Sigmoid colon (tissue), 4 donors: ENCODE measurements around the gene MAST2.

Experiments used
- CTCF ChIP-seq, 4 experiments: fragments of 450-650 bp in 3 of 4; fragments of 200-600 bp in 1 of 4; IDR thresholded peaks; one replicate each; pipeline ENCODE4 v1.5.1; 2016 to 2019; ENCODE audit warnings: antibody characterized with exemption in 4 of 4, mild to moderate bottlenecking in 3 of 4, moderate library complexity in 2 of 4
- EP300 ChIP-seq, 4 donors: sonication (generic); formaldehyde crosslinking; IDR thresholded peaks; one replicate each; pipeline ENCODE4 v1.6.1; 2017; ENCODE audit warnings: antibody characterized with exemption in 4 of 4
- POLR2A ChIP-seq, 2 donors: fragments of 450-650 bp; IDR thresholded peaks; one replicate each; pipeline ENCODE4 v1.6.1; 2016; ENCODE audit warnings: antibody characterized with exemption in 2 of 2, mild to moderate bottlenecking in 2 of 2, moderate library complexity in 2 of 2
- POLR2AphosphoS5 ChIP-seq, 4 donors: sonication (generic); formaldehyde crosslinking; IDR thresholded peaks; one replicate each; pipeline ENCODE4 v1.6.1; 2017; ENCODE audit warnings: antibody characterized with exemption in 4 of 4

- no peak for TF ChIP-seq CTCF (IDR thresholded peaks at IDR 0.05)
- no peak for TF ChIP-seq POLR2AphosphoS5 (IDR thresholded peaks at IDR 0.05)
- TF ChIP-seq POLR2A (IDR thresholded peaks at IDR 0.05), result no peak
- TF ChIP-seq EP300 (IDR thresholded peaks at IDR 0.05), result no peak
Measured at GRCh38 chr1:45769261-45769932, 34.0 kb upstream of the MAST2 start.
